ENCODE measurements around the gene NEK6.

Gene NEK6

DNA sequence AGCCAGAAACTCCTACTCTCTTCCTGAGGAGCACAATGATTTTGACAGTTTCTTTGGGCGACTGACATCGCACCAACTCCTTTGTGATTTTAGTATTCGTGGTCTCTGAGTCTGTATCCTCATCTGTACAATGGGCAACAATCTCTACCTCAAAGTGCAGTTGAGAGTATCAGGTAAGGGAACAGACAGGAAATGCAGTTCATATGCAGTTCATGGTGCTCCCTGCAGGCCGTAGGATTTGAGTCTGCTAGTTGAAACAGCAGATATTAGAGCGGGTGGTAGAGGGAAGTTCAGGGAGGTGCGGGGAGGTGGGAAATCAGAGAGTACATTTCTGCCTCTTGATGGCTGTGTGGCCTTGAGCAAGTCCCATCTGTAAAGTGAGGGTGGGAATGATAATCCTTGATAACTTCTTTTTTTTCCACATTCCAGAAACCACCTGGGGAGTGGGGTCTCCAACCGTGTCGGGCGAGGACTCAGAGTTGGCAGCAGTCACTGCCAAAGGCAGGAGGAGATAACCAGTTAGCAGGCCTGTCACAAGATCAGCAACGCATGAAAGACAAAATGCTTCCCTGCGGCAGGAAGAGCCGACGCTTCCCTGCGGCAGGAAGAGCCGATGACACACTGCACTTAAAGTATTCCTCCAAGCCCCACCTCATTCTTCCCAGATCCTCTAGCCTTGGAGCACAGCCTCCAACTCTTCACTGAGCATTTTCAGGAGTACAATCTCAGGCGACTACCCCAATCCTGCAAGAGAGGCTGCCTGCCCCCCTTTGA, 6.0 kb upstream of the NEK6 start:
- TF ChIP-seq POLR2AphosphoS5 (IDR thresholded peaks at IDR 0.05; ENCODE audit: low read depth, low read length) = no peak
- TF ChIP-seq REST (IDR thresholded peaks at IDR 0.05; ENCODE audit: insufficient read depth in 1 of 2, low read depth in 2 of 2, low read length in 2 of 2) = no peak
- TF ChIP-seq TAF1 (IDR thresholded peaks at IDR 0.05; ENCODE audit: borderline replicate concordance, insufficient read depth, low read length) = no peak
- no peak for TF ChIP-seq SIN3A (IDR thresholded peaks at IDR 0.05; ENCODE audit: borderline replicate concordance, insufficient read depth, low read length)
- TF ChIP-seq FOXP2 (optimal IDR thresholded peaks at IDR 0.05; ENCODE audit: borderline replicate concordance, extremely low read depth, extremely low read length, insufficient read depth) = no peak

GRCh38 chr9:124254261-124254682, 3.5 kb upstream of the NEK6 start:
- no peak for TF ChIP-seq SIN3A (IDR thresholded peaks at IDR 0.05; ENCODE audit: borderline replicate concordance, insufficient read depth, low read length)

GRCh38 chr9:124255222-124255621, 2.5 kb upstream of the NEK6 start:
- TF ChIP-seq POLR2AphosphoS5 (IDR thresholded peaks at IDR 0.05; ENCODE audit: low read depth, low read length) (no peak), TAF1 (IDR thresholded peaks at IDR 0.05; ENCODE audit: borderline replicate concordance, insufficient read depth, low read length) (no peak), SIN3A (IDR thresholded peaks at IDR 0.05; ENCODE audit: borderline replicate concordance, insufficient read depth, low read length) (no peak), REST (IDR thresholded peaks at IDR 0.05; ENCODE audit: insufficient read depth in 1 of 2, low read depth in 2 of 2, low read length in 2 of 2) (no peak), FOXP2 (optimal IDR thresholded peaks at IDR 0.05; ENCODE audit: borderline replicate concordance, extremely low read depth, extremely low read length, insufficient read depth) (no peak)

- no peak for TF ChIP-seq POLR2AphosphoS5 (IDR thresholded peaks at IDR 0.05; ENCODE audit: low read depth, low read length)
Observed at GRCh38 chr9:124256517-124257069, 1.2 kb upstream of the NEK6 start.

DNA sequence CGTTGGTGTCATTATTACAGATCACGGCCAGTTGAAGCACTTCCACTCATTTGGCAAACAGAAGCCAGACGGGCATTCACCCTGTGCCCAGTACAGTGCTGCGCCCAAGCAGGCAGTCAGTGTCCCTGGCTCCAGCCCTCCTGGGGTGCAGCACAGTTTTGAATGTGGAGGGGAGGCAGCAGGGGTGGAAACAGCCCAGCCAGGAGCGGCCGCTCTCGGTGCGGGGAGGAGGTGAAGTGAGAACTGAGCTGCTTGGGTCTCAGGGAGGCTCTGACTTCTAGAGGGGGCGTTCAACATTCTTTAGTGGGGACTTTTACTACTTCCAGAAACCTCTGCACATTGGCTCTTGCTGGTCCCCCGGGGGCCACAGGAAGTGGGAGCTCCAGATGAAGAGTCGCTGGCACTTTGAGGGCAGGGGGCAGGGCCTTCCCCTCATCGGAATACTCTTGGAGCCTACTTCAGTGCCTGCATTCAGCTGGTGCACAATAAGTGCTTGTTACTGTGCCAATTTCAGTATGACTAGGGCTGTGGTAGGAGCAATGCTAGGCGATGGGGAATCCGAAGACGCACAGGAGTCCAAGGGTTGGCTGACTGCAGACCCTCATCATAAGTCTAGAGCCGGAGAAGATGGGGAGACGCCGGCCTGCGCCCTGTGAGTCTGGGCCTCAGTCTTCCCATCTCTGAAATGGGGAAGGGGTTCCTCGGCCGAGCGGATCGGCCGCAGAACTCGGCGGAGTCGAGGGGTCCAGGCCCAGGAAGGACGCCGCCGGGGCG, 492 bp upstream of the NEK6 start:
- no peak for TF ChIP-seq POLR2AphosphoS5 (IDR thresholded peaks at IDR 0.05; ENCODE audit: low read depth, low read length)
- no peak for TF ChIP-seq FOXP2 (optimal IDR thresholded peaks at IDR 0.05; ENCODE audit: borderline replicate concordance, extremely low read depth, extremely low read length, insufficient read depth)
- no peak for TF ChIP-seq SIN3A (IDR thresholded peaks at IDR 0.05; ENCODE audit: borderline replicate concordance, insufficient read depth, low read length)

- TF ChIP-seq POLR2AphosphoS5 (IDR thresholded peaks at IDR 0.05; ENCODE audit: low read depth, low read length) = no peak
- no peak for TF ChIP-seq SIN3A (IDR thresholded peaks at IDR 0.05; ENCODE audit: borderline replicate concordance, insufficient read depth, low read length)
- no peak for TF ChIP-seq TAF1 (IDR thresholded peaks at IDR 0.05; ENCODE audit: borderline replicate concordance, insufficient read depth, low read length)
- TF ChIP-seq FOXP2 (optimal IDR thresholded peaks at IDR 0.05; ENCODE audit: borderline replicate concordance, extremely low read depth, extremely low read length, insufficient read depth) = no peak
- TF ChIP-seq REST (IDR thresholded peaks at IDR 0.05; ENCODE audit: insufficient read depth in 1 of 2, low read depth in 2 of 2, low read length in 2 of 2) = no peak
Observed at GRCh38 chr9:124258607-124259157, 933 bp downstream of the NEK6 start.

Data from PFSK-1 (cell line).